ENCODE results near the gene ETFDH. TPM values are rescaled to one million over a fixed set of nuclear protein-coding genes. Genes with fewer than 3 reads are reported as not detected.
"Not testable (repeated sequence)": the region's sequence is repeated elsewhere in the genome, so short reads cannot be mapped to it uniquely, and the experiment has no call there.

The ETFDH gene
- total RNA-seq, 5 donors from 2014 or later (not counting 1 experiment from before 2014, with no cell fraction given): 7.2 to 23.8 (median 14.3) TPM

DNA sequence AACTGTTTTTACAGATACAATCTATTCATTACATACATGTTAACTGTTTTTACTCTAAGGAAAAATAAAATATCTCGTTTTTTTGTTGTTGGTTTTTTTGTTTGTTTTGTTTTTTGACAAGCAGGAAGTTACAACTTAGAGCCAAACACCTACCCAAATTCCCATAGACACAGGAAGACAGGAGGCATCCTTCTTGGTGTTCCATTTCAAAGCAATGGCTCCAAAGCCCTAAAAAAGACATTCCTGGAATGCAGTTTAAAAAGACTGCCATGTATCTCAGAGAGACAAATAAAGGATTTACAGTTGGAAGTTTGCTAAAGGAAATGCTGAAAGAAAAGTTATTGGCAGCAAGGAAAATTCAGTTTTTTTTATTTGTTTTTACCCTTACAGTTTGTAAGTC is 16.7 kb downstream of the ETFDH start:
- Histone ChIP-seq H3K27me3 (replicated peaks in 1 of 2; ENCODE audit: control insufficient read depth in 2 of 2, extremely low read depth in 1 of 2, insufficient read depth in 2 of 2, low read length in 1 of 2) (no peaks in the 10 kb centered on the region), H3K4me1 (ENCODE audit: control insufficient read depth in 1 of 2, extremely low read depth in 1 of 2, insufficient read depth in 2 of 2, low read length in 2 of 2) (no peaks in the 10 kb centered on the region), H3K36me3 (ENCODE audit: control insufficient read depth in 2 of 2, extremely low read depth in 1 of 2, insufficient read depth in 1 of 2, low read length in 1 of 2) (peaks cover 2 to 18% of the 10 kb centered on the region in 2 donors), H3K4me3 (ENCODE audit: control insufficient read depth in 1 of 2, extremely low read depth in 1 of 2, low read length in 1 of 2) (no peak overlapping the region), H3K9me3 (no peaks in the 10 kb centered on the region), H3K27ac (ENCODE audit: low read length) (no peak overlapping the region)
- no peak for DNase-seq
- Mint-ChIP-seq H3K27me3 (no peaks in the 10 kb centered on the region), H3K9me3 (no peaks in the 10 kb centered on the region), H3K36me3 (peaks cover 30% of the 10 kb centered on the region), H3K4me1 (no peaks in the 10 kb centered on the region), H3K4me3 (no peak overlapping the region), H3K27ac (no peak overlapping the region)
- no peak for ATAC-seq (replicated peaks in 1 of 4)
- POLR2A ChIA-PET: no interaction called here
- CTCF ChIA-PET: no interaction called here
- WGBS (ENCODE audit: insufficient coverage): no CpG with 5 or more reads among the region's 1 CpG

DNA sequence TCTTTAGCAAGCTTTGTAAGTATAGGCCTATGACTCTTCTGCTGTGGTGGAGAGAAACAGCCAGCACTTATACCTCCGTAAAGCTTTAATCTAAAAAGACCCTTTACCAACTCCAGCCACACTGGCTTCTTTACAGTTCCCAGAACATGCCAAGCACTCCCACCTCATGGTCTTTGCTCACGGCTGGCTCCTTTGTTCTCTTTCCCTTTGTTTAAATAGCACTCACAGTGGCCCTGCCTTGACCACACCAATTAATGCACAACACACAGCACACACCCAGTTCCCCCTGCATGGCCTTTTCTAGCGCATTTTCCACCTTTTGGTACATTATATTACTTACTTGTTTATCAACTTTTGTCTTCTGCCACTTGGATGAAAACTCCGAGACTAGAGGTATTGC is 32.2 kb downstream of the ETFDH start:
- H3K36me3 ChIP-seq (ENCODE audit: control insufficient read depth in 2 of 2, extremely low read depth in 1 of 2, insufficient read depth in 1 of 2, low read length in 1 of 2): peaks cover 7 to 29% of the 10 kb centered on the region in 2 donors

DNA sequence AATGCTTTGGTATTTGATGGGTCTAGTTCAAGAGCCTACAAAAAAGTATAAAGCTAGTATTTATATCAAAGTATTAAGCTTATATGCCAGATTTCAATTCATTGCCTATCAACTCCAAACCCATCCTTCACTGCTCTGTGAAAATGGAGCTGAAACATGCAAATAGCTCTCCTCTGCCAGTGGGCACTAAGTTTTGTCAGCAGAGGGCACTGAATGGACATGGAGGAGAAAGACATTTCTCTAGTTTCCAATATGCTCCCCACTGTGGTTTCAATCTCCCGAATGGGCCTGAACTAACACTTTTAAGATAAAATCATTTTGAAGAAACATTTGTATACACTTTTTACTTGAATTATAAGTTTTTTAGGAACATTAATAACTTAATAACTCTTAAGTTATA is 38.7 kb downstream of the ETFDH start:
- H3K36me3 ChIP-seq (ENCODE audit: control insufficient read depth in 2 of 2, extremely low read depth in 1 of 2, insufficient read depth in 1 of 2, low read length in 1 of 2): peaks cover 7 to 83% of the 10 kb centered on the region in 2 donors
- no CpG with 5 or more reads among the region's 1 CpG for whole genome bisulfite sequencing (ENCODE audit: insufficient coverage)
- no peak overlapping the region for H3K27ac Mint-ChIP-seq
- no peak overlapping the region for H3K4me3 Mint-ChIP-seq
- POLR2A ChIA-PET: interaction anchor here in 1 of 2 donors (0.5 to 0.6 kb wide), 2 partner anchors 13 to 15 kb away, joined by 3 to 5 read pairs; no protein-coding TSS in a partner anchor
- DNase-seq: peak in 1 of 35 experiments; percentile 19
- no peaks in the 10 kb centered on the region for H3K27me3 Mint-ChIP-seq
- no peaks in the 10 kb centered on the region for H3K27me3 ChIP-seq (replicated peaks in 1 of 2; ENCODE audit: control insufficient read depth in 2 of 2, extremely low read depth in 1 of 2, insufficient read depth in 2 of 2, low read length in 1 of 2)
- no peaks in the 10 kb centered on the region for H3K9me3 Mint-ChIP-seq
- H3K4me3 ChIP-seq (ENCODE audit: control insufficient read depth in 1 of 2, extremely low read depth in 1 of 2, low read length in 1 of 2): no peak overlapping the region
- no peaks in the 10 kb centered on the region for H3K9me3 ChIP-seq
- no peak overlapping the region for H3K27ac ChIP-seq (ENCODE audit: low read length)
- CTCF ChIA-PET: interaction anchor here (0.6 to 3.0 kb wide), 8 partner anchors 17 to 1148 kb away, joined by 3 to 17 read pairs (median 4); no protein-coding TSS in a partner anchor
- H3K36me3 Mint-ChIP-seq: peaks cover 60% of the 10 kb centered on the region
- H3K4me1 Mint-ChIP-seq: peaks cover 0 to 2% (median 0%) of the 10 kb centered on the region in 3 donors
- ATAC-seq (replicated peaks in 1 of 4): no peak
- H3K4me1 ChIP-seq (ENCODE audit: control insufficient read depth in 1 of 2, extremely low read depth in 1 of 2, insufficient read depth in 2 of 2, low read length in 2 of 2): no peaks in the 10 kb centered on the region

More for the DNA sequence above, 32.2 kb downstream of the ETFDH start:
- Histone ChIP-seq H3K27me3 (replicated peaks in 1 of 2; ENCODE audit: control insufficient read depth in 2 of 2, extremely low read depth in 1 of 2, insufficient read depth in 2 of 2, low read length in 1 of 2) (no peaks in the 10 kb centered on the region), H3K9me3 (no peaks in the 10 kb centered on the region), H3K4me3 (ENCODE audit: control insufficient read depth in 1 of 2, extremely low read depth in 1 of 2, low read length in 1 of 2) (no peak overlapping the region), H3K27ac (ENCODE audit: low read length) (no peak overlapping the region), H3K4me1 (ENCODE audit: control insufficient read depth in 1 of 2, extremely low read depth in 1 of 2, insufficient read depth in 2 of 2, low read length in 2 of 2) (no peaks in the 10 kb centered on the region)
- WGBS (ENCODE audit: insufficient coverage): 100% methylated on average over 3 of the region's 4 CpGs
- H3K9me3 Mint-ChIP-seq: no peaks in the 10 kb centered on the region
- ChIA-PET CTCF (no interaction called here), POLR2A (no interaction called here)
- H3K4me3 Mint-ChIP-seq: no peak overlapping the region
- peaks cover 36% of the 10 kb centered on the region for H3K36me3 Mint-ChIP-seq
- peak overlapping the region in 1 of 2 donors; percentile 18 for H3K27ac Mint-ChIP-seq
- DNase-seq: no peak
- H3K4me1 Mint-ChIP-seq: no peaks in the 10 kb centered on the region
- no peak for ATAC-seq (replicated peaks in 1 of 4)
- no peaks in the 10 kb centered on the region for H3K27me3 Mint-ChIP-seq

DNA sequence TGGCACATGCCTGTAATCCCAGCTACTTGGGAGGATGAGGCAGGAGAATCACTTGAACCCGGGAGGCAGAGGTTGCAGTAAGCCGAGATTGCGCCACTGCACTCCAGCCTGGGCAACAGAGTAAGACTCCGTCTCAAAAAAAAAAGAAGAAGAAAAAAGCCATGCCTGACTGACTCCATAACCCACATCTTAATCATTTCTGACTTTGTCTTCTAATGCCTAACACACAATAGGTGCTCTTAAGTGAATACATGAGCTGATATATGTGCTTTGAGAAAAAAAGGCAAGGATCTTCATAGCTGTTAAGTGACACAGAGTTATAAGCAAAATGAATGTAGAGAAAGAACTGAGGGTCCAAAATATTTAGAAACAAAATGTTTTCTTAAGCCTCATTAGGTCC is 40.5 kb downstream of the ETFDH start:
- DNase-seq; ATAC-seq (replicated peaks in 1 of 4); H3K4me3 ChIP-seq (ENCODE audit: control insufficient read depth in 1 of 2, extremely low read depth in 1 of 2, low read length in 1 of 2); H3K4me1 ChIP-seq (ENCODE audit: control insufficient read depth in 1 of 2, extremely low read depth in 1 of 2, insufficient read depth in 2 of 2, low read length in 2 of 2); H3K4me3 Mint-ChIP-seq; H3K27ac Mint-ChIP-seq; H3K9me3 ChIP-seq; H3K27ac ChIP-seq (ENCODE audit: low read length); H3K4me1 Mint-ChIP-seq; H3K27me3 Mint-ChIP-seq; H3K27me3 ChIP-seq (replicated peaks in 1 of 2; ENCODE audit: control insufficient read depth in 2 of 2, extremely low read depth in 1 of 2, insufficient read depth in 2 of 2, low read length in 1 of 2); H3K9me3 Mint-ChIP-seq: not testable (repeated sequence)
- CTCF ChIA-PET: interaction anchor here (0.8 to 3.0 kb wide), 3 partner anchors 14 to 516 kb away, joined by 3 to 17 read pairs (median 3); no protein-coding TSS in a partner anchor
- WGBS (ENCODE audit: insufficient coverage): no CpG with 5 or more reads among the region's 4 CpGs
- POLR2A ChIA-PET: interaction anchor here in 1 of 2 donors (0.6 kb wide), 1 partner anchor 396 kb away, joined by 18 read pairs; no protein-coding TSS in a partner anchor
- H3K36me3 Mint-ChIP-seq: peaks cover 62% of the 10 kb centered on the region
- peaks cover 4 to 88% of the 10 kb centered on the region in 2 donors for H3K36me3 ChIP-seq (ENCODE audit: control insufficient read depth in 2 of 2, extremely low read depth in 1 of 2, insufficient read depth in 1 of 2, low read length in 1 of 2)

DNA sequence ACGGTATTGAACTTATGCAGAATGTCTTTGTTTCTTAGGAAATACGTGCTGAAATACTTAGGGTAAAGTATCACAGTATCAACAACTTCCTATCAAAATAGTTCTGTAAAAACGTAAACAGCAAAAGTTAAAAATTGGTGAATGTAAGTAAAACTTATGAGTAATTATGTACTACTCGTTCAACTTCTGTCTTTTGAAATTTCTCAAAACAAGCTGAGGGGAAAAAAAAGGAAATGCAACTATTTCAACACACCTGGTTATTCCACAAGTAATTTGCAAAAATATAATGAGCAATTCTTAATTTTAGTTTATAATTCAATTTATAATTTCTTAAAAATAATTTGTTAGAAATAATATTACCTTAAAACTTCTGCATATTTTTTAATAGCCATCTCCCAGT is 42.8 kb downstream of the ETFDH start:
- no peaks in the 10 kb centered on the region for H3K4me1 ChIP-seq (ENCODE audit: control insufficient read depth in 1 of 2, extremely low read depth in 1 of 2, insufficient read depth in 2 of 2, low read length in 2 of 2)
- WGBS (ENCODE audit: insufficient coverage): no CpG with 5 or more reads among the region's 4 CpGs
- Mint-ChIP-seq H3K27me3 (no peaks in the 10 kb centered on the region), H3K4me3 (no peak overlapping the region), H3K36me3 (peaks cover 65% of the 10 kb centered on the region), H3K4me1 (peaks cover 7 to 11% (median 9%) of the 10 kb centered on the region in 3 donors), H3K9me3 (no peaks in the 10 kb centered on the region), H3K27ac (no peak overlapping the region)
- H3K27ac ChIP-seq (ENCODE audit: low read length): no peak overlapping the region
- DNase-seq (no peak), ATAC-seq (replicated peaks in 1 of 4) (no peak)
- ChIA-PET POLR2A (no interaction called here), CTCF (interaction anchor here in 1 of 2 donors (1.3 kb wide), 1 partner anchor 141 kb away, joined by 3 read pairs; no protein-coding TSS in a partner anchor)
- H3K9me3 ChIP-seq: no peaks in the 10 kb centered on the region
- H3K4me3 ChIP-seq (ENCODE audit: control insufficient read depth in 1 of 2, extremely low read depth in 1 of 2, low read length in 1 of 2): no peak overlapping the region
- peaks cover 4 to 89% of the 10 kb centered on the region in 2 donors for H3K36me3 ChIP-seq (ENCODE audit: control insufficient read depth in 2 of 2, extremely low read depth in 1 of 2, insufficient read depth in 1 of 2, low read length in 1 of 2)
- no peaks in the 10 kb centered on the region for H3K27me3 ChIP-seq (replicated peaks in 1 of 2; ENCODE audit: control insufficient read depth in 2 of 2, extremely low read depth in 1 of 2, insufficient read depth in 2 of 2, low read length in 1 of 2)

DNA sequence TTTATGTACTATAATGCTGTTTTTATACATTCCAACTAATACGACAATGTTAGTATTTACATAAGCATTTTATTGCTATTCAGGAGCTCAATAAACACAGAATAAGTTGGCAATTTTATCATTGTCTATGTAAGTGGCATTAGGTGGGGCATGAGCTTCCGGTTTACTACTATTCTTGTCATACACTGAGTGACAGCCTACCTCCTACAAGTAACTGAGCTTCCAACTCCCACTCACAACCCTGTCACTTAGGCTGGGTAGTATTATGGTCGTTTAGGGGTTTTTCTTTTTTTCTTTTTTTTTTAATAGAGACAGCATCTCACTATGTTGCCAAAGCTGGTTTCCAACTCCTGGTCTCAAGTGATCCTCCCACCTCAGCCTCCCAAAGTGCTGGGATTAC is 43.7 kb downstream of the ETFDH start:
- Histone ChIP-seq H3K4me3 (ENCODE audit: control insufficient read depth in 1 of 2, extremely low read depth in 1 of 2, low read length in 1 of 2) (no peak overlapping the region), H3K36me3 (ENCODE audit: control insufficient read depth in 2 of 2, extremely low read depth in 1 of 2, insufficient read depth in 1 of 2, low read length in 1 of 2) (peaks cover 4 to 82% of the 10 kb centered on the region in 2 donors), H3K27me3 (replicated peaks in 1 of 2; ENCODE audit: control insufficient read depth in 2 of 2, extremely low read depth in 1 of 2, insufficient read depth in 2 of 2, low read length in 1 of 2) (no peaks in the 10 kb centered on the region), H3K4me1 (ENCODE audit: control insufficient read depth in 1 of 2, extremely low read depth in 1 of 2, insufficient read depth in 2 of 2, low read length in 2 of 2) (no peaks in the 10 kb centered on the region), H3K27ac (ENCODE audit: low read length) (no peak overlapping the region), H3K9me3 (no peaks in the 10 kb centered on the region)
- Mint-ChIP-seq H3K4me3 (no peak overlapping the region), H3K36me3 (peaks cover 61% of the 10 kb centered on the region), H3K27me3 (no peaks in the 10 kb centered on the region), H3K4me1 (peaks cover 7 to 14% (median 12%) of the 10 kb centered on the region in 3 donors), H3K27ac (no peak overlapping the region), H3K9me3 (no peaks in the 10 kb centered on the region)
- no peak for DNase-seq
- POLR2A ChIA-PET: no interaction called here
- CTCF ChIA-PET: interaction anchor here (0.6 to 1.3 kb wide), 4 partner anchors 12 to 506 kb away, joined by 3 read pairs; no protein-coding TSS in a partner anchor
- no CpG with 5 or more reads among the region's 3 CpGs for WGBS (ENCODE audit: insufficient coverage)
- ATAC-seq (replicated peaks in 1 of 4): no peak
